Activated T-helper 9 cell treated with anti-CD3 and anti-CD28 coated beads, Interleukin-2, amount 50 U/mL, for 16 hours (primary cell): ENCODE data around the gene HBA1.
"Not testable (repeated sequence)": the region's sequence is repeated elsewhere in the genome, so short reads cannot be mapped to it uniquely, and the experiment has no call there.

Source experiments
- DNase-seq: peaks from one replicate; pipeline ENCODE4 v3.0.0-alpha.2; 2020; ENCODE audit warnings: low read depth

HBA1 gene

DNA sequence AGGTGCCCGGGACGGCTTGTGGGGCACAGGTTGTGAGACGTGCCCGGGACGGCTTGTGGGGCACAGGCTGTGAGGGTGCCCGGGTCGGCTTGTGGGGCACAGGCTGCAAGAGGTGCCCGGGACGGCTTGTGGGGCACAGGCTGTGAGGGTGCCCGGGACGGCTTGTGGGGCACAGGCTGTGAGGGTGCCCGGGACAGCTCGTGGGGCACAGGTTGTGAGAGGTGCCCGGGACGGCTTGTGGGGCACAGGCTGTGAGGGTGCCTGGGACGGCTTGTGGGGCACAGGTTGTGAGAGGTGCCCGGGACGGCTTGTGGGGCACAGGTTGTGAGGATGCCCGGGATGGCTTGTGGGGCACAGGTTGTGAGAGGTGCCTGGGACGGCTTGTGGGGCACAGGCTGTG, 16.2 kb upstream of the HBA1 start:
- DNase-seq = not testable (repeated sequence)

GRCh38 chr16:160691-161190, 15.7 kb upstream of the HBA1 start:
- DNase-seq = no peak

GRCh38 chr16:162271-162991, 14.0 kb upstream of the HBA1 start:
- DNase-seq = no peak

- not testable (repeated sequence) for DNase-seq
These were observed 13.3 kb upstream of the HBA1 start for GRCh38 chr16:163139-163538.

DNA sequence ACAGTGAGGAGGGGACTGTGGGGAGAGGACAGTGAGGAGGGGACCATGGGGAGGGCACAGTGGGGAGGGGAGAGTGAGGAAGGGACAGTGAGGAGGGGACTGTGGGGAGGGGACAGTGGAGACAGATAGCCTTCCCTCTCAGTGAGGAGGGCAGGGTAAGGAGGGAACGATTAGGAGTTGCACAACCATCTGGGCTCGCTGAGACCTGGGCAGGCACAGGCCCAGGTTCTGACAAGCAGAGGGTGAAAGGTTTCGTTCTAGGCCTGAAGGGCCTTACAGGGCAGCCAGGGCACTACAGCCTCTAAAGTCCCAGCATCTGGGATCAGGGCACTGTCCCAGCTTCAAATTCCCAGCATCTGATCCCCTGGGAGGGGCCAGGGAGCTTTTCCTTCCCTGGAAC, 12.8 kb upstream of the HBA1 start:
- DNase-seq = not testable (repeated sequence)

DNA sequence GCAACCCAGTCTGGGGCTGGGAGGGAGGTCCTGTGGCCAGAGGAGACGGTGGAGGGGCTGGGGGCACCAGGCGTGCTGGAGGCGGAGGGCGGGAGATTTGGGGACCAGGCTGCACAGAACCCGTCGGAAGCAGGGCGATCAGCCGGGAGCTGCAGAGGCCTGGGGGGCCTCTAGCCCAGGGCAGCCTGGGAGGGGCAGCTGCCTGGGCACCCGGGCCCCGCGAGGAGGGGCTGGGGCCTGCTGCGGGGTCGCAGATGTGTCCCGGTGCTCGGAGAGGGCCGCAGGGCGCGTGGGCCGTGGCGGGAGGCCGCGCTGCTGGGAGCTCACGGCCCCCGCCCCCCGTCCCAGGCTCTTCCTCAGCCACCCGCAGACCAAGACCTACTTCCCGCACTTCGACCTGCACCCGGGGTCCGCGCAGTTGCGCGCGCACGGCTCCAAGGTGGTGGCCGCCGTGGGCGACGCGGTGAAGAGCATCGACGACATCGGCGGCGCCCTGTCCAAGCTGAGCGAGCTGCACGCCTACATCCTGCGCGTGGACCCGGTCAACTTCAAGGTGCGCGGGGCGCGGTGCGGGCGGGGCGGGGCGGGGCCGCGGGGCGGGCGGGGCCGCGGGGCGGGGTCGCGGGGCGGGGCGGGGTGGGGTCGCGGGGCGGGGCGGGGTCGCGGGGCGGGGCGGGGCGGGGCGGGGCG, 12.2 kb upstream of the HBA1 start:
- not testable (repeated sequence) for DNase-seq

- no peak for DNase-seq
These were observed 11.5 kb upstream of the HBA1 start for GRCh38 chr16:164827-165538.

DNA sequence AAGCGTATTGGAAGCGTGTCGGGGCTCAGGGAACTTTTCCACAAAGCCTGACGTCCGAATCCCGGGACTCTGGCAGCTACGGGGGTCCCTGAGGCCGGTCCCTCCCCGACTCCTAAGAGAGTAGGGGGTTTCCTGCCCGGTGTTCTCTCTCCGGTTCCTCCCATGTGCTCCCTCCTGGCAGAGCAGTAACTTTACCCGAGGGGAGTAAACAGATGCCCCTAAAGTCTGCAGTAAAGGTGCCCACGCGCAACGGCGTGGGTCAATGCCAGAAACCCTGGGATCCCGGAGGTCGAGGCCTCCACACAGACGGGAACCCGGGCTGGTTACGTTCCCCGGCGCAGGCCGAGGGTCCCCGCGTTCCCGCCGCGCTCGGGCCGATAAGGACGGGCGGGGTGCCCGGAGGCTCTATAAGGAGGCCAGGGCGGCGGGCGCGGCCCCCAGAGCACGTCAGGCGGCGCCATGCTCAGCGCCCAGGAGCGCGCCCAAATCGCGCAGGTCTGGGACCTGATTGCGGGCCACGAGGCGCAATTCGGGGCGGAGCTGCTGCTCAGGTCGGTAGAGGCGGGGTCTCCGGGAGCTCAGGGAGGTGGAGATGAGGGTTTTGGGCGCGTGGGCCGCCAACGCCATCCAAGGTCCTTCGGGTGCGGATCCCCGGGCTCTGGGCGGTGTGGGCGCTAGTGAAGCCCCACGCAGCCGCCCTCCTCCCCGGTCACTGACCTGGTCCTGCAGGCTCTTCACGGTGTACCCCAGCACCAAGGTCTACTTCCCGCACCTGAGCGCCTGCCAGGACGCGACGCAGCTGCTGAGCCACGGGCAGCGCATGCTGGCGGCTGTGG, 10.7 kb upstream of the HBA1 start, which contains the start of gene HBM:
Gene HBM, plus strand, starts transcription at position 440 of the 836 bp plus-strand sequence. Its CDS starts 20 bp downstream, at position 460.
- no peak for DNase-seq

GRCh38 chr16:166375-167121, 9.9 kb upstream of the HBA1 start:
- no peak for DNase-seq

GRCh38 chr16:167122-167690, 9.3 kb upstream of the HBA1 start:
- no peak for DNase-seq

GRCh38 chr16:168424-168823, 8.1 kb upstream of the HBA1 start:
- no peak for DNase-seq

DNA sequence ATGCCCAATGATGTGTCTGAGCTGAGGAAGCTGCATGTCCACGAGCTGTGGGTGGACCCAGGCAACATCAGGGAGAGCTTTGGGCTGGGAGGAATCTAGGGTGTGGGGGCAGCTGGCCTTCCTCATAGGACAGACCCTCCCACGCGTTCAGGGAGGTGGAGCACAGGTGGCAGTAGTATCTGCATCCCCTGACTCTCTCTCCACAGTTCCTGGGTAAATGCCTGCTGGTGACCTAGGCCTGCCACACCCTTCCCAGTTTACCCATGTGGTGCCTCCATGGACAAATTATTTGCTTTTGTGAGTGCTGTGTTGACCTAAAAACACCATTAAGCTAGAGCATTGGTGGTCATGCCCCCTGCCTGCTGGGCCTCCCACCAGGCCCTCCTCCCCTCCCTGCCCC, 7.5 kb upstream of the HBA1 start:
- no peak for DNase-seq

DNA sequence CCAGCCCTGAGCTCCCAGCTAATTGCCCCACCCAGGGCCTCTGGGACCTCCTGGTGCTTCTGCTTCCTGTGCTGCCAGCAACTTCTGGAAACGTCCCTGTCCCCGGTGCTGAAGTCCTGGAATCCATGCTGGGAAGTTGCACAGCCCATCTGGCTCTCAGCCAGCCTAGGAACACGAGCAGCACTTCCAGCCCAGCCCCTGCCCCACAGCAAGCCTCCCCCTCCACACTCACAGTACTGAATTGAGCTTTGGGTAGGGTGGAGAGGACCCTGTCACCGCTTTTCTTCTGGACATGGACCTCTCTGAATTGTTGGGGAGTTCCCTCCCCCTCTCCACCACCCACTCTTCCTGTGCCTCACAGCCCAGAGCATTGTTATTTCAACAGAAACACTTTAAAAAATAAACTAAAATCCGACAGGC, 6.4 kb upstream of the HBA1 start:
- not testable (repeated sequence) for DNase-seq

DNA sequence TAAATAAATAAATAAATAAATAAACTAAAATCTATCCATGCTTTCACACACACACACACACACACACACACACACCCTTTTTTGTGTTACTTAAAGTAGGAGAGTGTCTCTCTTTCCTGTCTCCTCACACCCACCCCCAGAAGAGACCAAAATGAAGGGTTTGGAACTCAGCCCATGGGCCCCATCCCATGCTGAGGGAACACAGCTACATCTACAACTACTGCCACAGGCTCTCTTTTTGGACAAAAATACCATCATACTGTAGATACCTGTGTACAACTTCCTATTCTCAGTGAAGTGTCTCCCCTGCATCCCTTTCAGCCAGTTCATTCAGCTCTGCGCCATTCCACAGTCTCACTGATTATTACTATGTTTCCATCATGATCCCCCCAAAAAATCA, 5.7 kb upstream of the HBA1 start:
- DNase-seq = no peak

GRCh38 chr16:172374-172941, 4.0 kb upstream of the HBA1 start, which contains the start of gene HBA2:
HBA2 (plus strand) TSS chr16:172876; CDS start chr16:172913, 37 bp downstream.
- DNase-seq = not testable (repeated sequence)

DNA sequence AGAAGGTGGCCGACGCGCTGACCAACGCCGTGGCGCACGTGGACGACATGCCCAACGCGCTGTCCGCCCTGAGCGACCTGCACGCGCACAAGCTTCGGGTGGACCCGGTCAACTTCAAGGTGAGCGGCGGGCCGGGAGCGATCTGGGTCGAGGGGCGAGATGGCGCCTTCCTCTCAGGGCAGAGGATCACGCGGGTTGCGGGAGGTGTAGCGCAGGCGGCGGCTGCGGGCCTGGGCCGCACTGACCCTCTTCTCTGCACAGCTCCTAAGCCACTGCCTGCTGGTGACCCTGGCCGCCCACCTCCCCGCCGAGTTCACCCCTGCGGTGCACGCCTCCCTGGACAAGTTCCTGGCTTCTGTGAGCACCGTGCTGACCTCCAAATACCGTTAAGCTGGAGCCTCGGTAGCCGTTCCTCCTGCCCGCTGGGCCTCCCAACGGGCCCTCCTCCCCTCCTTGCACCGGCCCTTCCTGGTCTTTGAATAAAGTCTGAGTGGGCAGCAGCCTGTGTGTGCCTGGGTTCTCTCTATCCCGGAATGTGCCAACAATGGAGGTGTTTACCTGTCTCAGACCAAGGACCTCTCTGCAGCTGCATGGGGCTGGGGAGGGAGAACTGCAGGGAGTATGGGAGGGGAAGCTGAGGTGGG, 3.1 kb upstream of the HBA1 start:
- not testable (repeated sequence) for DNase-seq

DNA sequence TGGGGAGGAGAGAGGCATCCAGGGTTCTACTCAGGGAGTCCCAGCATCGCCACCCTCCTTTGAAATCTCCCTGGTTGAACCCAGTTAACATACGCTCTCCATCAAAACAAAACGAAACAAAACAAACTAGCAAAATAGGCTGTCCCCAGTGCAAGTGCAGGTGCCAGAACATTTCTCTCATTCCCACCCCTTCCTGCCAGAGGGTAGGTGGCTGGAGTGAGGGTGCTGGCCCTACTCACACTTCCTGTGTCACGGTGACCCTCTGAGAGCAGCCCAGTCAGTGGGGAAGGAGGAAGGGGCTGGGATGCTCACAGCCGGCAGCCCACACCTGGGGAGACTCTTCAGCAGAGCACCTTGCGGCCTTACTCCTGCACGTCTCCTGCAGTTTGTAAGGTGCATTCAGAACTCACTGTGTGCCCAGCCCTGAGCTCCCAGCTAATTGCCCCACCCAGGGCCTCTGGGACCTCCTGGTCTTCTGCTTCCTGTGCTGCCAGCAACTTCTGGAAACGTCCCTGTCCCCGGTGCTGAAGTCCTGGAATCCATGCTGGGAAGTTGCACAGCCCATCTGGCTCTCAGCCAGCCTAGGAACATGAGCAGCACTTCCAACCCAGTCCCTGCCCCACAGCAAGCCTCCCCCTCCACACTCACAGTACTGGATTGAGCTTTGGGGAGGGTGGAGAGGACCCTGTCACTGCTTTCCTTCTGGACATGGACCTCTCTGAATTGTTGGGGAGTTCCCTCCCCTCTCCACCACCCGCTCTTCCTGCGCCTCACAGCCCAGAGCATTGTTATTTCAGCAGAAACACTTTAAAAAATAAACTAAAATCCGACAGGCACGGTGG, 2.3 kb upstream of the HBA1 start:
- not testable (repeated sequence) for DNase-seq

GRCh38 chr16:175011-175949, 1.2 kb upstream of the HBA1 start:
- no peak for DNase-seq
